ENCODE data around the gene PIK3C3.

Gene PIK3C3

GRCh38 chr18:41966943-41967342, 11.9 kb downstream of the PIK3C3 start:
- TF ChIP-seq CTCF (IDR thresholded peaks at IDR 0.05): no peak

GRCh38 chr18:41967680-41968079, 12.6 kb downstream of the PIK3C3 start:
- TF ChIP-seq CTCF (IDR thresholded peaks at IDR 0.05): no peak

DNA sequence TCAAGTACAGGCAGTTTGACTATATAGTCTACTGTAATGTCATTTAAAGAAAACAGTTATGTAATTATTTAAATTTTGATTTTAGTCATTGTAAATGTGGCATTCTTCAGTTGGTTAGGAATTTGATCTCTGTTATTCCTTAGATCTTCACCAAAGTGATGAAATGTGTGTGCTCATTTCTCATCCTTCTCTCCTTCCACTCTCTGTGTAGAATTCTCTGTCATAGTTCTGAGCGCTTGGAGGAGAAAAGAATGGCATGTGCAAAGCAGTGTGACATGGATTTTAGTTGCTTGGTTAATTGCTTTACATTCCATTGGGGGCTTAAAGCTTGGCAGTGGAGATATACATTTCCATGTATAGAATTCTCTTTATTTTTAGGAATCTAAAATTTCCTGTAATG, 14.8 kb downstream of the PIK3C3 start:
- TF ChIP-seq CTCF (IDR thresholded peaks at IDR 0.05): no peak

- no peak for TF ChIP-seq CTCF (IDR thresholded peaks at IDR 0.05)
Observed at GRCh38 chr18:41972067-41972925, 17.3 kb downstream of the PIK3C3 start.

DNA sequence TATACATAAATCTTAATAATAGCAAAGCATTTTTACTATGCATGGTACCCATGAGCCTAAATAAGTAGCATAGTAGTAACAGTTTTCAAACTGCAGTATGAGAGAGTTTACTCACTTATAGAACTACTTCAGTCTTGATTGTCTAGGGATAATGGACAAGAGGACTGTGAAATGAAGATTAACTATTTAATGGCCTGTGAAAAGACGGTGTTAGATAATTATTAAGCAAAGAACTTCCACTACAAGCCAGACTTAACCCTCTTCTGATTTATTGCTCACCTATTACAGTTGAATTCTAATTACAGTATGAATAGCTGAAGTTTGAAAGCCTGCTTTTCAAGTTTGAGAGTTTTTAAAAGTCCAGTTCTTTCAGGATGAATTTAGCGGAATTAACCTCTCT, 18.9 kb downstream of the PIK3C3 start:
- no peak for TF ChIP-seq CTCF (IDR thresholded peaks at IDR 0.05)

- TF ChIP-seq CTCF (IDR thresholded peaks at IDR 0.05): no peak
Observed at GRCh38 chr18:41974796-41975201, 19.8 kb downstream of the PIK3C3 start.

DNA sequence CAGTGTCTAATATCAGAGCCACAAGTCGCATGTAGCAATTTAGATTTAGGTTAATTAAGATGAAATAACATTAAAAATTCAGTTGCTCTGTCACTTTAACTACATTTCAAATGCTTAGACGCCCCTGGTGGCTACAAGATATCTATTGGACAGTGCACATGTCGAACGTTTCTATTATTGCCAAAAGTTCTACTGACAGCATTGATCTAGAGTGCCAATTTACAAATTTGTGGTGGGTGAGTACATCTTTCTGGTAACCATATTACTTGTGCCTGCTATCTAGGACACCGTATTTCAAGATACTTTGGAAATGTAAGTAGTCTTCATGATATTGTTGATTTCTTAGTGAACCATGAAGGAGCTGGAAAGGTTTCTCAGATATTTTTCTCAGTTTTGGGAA, 20.2 kb downstream of the PIK3C3 start:
- no peak for TF ChIP-seq CTCF (IDR thresholded peaks at IDR 0.05)

All from LNCAP (cell line).